T-cell (primary cell): ENCODE results near the gene NT5DC4. TPM values are rescaled to one million over a fixed set of nuclear protein-coding genes. Genes with fewer than 3 reads are reported as not detected.

ENCODE experiments used
- ATAC-seq, 4 experiments: fragments of 200-7000 bp in 3 of 4; fragments of 150-1000 bp in 1 of 4; cut with Tn5 transposase; replicated peaks in 1 of 4; 1 replicate in 3 of 4; 2 replicates in 1 of 4; pipeline ENCODE4 v1.10.0; 2021; ENCODE audit warnings: moderate library complexity in 3 of 4, mild to moderate bottlenecking in 2 of 4, moderate number of reproducible peaks in 1 of 4
- CTCF ChIA-PET, 2 donors: fragments of 300-600 bp; sonication (Branson Sonifier 250); formaldehyde crosslinking; loops; one replicate each; lab custom pipeline; 2022; ENCODE audit warnings: antibody characterized with exemption in 2 of 2; lab: Charles Lee
- POLR2A ChIA-PET, 2 donors: fragments of 300-600 bp; sonication (Branson Sonifier 250); formaldehyde crosslinking; loops; one replicate each; lab custom pipeline; 2022; ENCODE audit warnings: antibody characterized with exemption in 2 of 2; lab: Charles Lee
- DNase-seq, 35 experiments: peaks; one replicate each; pipeline versions ENCODE4 v3.0.0 to v3.0.0-alpha.2; 2013 to 2023
- H3K27ac ChIP-seq: one replicate; pipeline ENCODE4 v1.5.1; 2013; ENCODE audit warnings: low read length
- H3K27me3 ChIP-seq, 2 experiments: replicated peaks in 1 of 2; 1 replicate in 1 of 2; 2 replicates in 1 of 2; pipeline versions ENCODE4 v1.6.1 to v1.7.0; 2013; ENCODE audit warnings: low read length in 1 of 2, mixed read lengths in 1 of 2; ENCODE audit not compliant: control insufficient read depth in 2 of 2, insufficient read depth in 2 of 2; ENCODE audit errors: extremely low read depth in 1 of 2
- H3K36me3 ChIP-seq, 2 donors: 1 replicate in 1 of 2; 2 replicates in 1 of 2; pipeline versions ENCODE4 v1.6.1 to v1.7.0; 2013; ENCODE audit warnings: low read length in 1 of 2; ENCODE audit not compliant: control insufficient read depth in 2 of 2, insufficient read depth in 1 of 2; ENCODE audit errors: extremely low read depth in 1 of 2
- H3K4me1 ChIP-seq, 2 experiments: 1 replicate in 1 of 2; 2 replicates in 1 of 2; pipeline versions ENCODE4 v1.6.1 to v1.7.0; 2013; ENCODE audit warnings: low read length in 2 of 2, mixed read lengths in 1 of 2; ENCODE audit not compliant: insufficient read depth in 2 of 2, control insufficient read depth in 1 of 2; ENCODE audit errors: extremely low read depth in 1 of 2
- H3K4me3 ChIP-seq, 2 donors: 1 replicate in 1 of 2; 2 replicates in 1 of 2; pipeline versions ENCODE4 v1.5.1 to v1.7.0; 2013; ENCODE audit warnings: mild to moderate bottlenecking in 2 of 2, low read length in 1 of 2, moderate library complexity in 1 of 2; ENCODE audit not compliant: control insufficient read depth in 1 of 2; ENCODE audit errors: extremely low read depth in 1 of 2
- H3K9me3 ChIP-seq: 2 replicates; pipeline ENCODE4 v1.7.0; 2013
- H3K27ac Mint-ChIP-seq, 2 donors: one replicate each; pipeline ENCODE4 v1.8.0; 2020 to 2021; ENCODE audit warnings: mild to moderate bottlenecking in 2 of 2, mixed read lengths in 2 of 2
- H3K27me3 Mint-ChIP-seq, 2 donors: one replicate each; pipeline ENCODE4 v1.8.0; 2021 to 2022; ENCODE audit warnings: mixed read lengths in 2 of 2
- H3K36me3 Mint-ChIP-seq: one replicate; pipeline ENCODE4 v1.8.0; 2021; ENCODE audit warnings: mixed read lengths
- H3K4me1 Mint-ChIP-seq, 3 donors: one replicate each; pipeline ENCODE4 v1.8.0; 2020 to 2022; ENCODE audit warnings: mixed read lengths in 3 of 3, mild to moderate bottlenecking in 1 of 3
- H3K4me3 Mint-ChIP-seq, 3 donors: one replicate each; pipeline ENCODE4 v1.8.0; 2020 to 2022; ENCODE audit warnings: mild to moderate bottlenecking in 3 of 3, mixed read lengths in 3 of 3, moderate library complexity in 3 of 3
- H3K9me3 Mint-ChIP-seq, 3 donors: one replicate each; pipeline ENCODE4 v1.8.0; 2020 to 2022; ENCODE audit warnings: mixed read lengths in 3 of 3
- WGBS: methylation state at CpG from one replicate; pipeline ENCODE4 v1.1.5; 2013; ENCODE audit warnings: missing lambda C conversion rate; ENCODE audit not compliant: insufficient coverage; 5-methylcytosine and 5-hydroxymethylcytosine counted together
- total RNA-seq, 35 experiments: library from RNA in 6 of 35; stranded (reverse) in 6 of 35; fragments of 120-200 nt in 1 of 35; gene quantifications; one replicate each; pipeline versions ENCODE4 v1.2.1 to v1.2.4 and lab custom pipeline; 2013 to 2026

NT5DC4 gene
- total RNA-seq, 5 donors from 2014 or later (not counting 1 experiment from before 2014, with no cell fraction given): not detected

DNA sequence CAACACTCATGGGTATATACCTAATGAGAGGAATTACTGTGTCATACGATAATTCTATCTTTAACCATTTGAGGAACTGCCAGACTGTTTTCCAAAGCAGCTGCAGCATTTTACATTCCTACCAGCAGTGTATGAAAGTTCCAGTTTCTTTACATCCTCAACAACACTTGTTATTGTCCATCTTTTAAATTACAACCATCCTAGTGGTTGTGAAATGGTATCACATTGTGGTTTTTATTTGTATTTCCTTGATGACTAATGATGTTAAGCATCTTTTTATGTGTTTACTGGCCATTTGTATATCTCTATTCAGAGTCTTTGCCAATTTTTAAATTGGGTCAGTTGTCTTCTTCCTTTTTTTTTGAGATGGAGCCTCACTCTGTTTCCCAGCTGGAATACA lies 47.6 kb downstream of the NT5DC4 start:
- no peaks in the 10 kb centered on the region for H3K36me3 ChIP-seq
- H3K9me3 ChIP-seq: no peaks in the 10 kb centered on the region
- peaks cover 0 to 2% of the 10 kb centered on the region in 2 donors for H3K27me3 Mint-ChIP-seq
- peaks cover 9 to 16% of the 10 kb centered on the region in 2 experiments for H3K4me1 ChIP-seq
- H3K27me3 ChIP-seq: no peaks in the 10 kb centered on the region
- no peak for ATAC-seq
- no peak overlapping the region for H3K4me3 ChIP-seq
- H3K9me3 Mint-ChIP-seq: no peaks in the 10 kb centered on the region
- no peak for DNase-seq
- H3K36me3 Mint-ChIP-seq: no peaks in the 10 kb centered on the region
- no CpG with 5 or more reads among the region's 1 CpG for WGBS
- H3K4me1 Mint-ChIP-seq: peaks cover 24 to 37% (median 31%) of the 10 kb centered on the region in 3 donors
- POLR2A ChIA-PET: interaction anchor here in 1 of 2 donors (0.6 kb wide), 1 partner anchor 335 kb away, joined by 3 read pairs; no protein-coding TSS in a partner anchor
- H3K27ac Mint-ChIP-seq: peak overlapping the region; percentile 16 to 95
- peak overlapping the region; percentile 65 for H3K27ac ChIP-seq
- CTCF ChIA-PET: interaction anchor here in 1 of 2 donors (1.5 kb wide), 1 partner anchor 19 kb away, joined by 13 read pairs; no protein-coding TSS in a partner anchor
- peak overlapping the region in 2 of 3 donors; percentile 25 to 79 for H3K4me3 Mint-ChIP-seq

DNA sequence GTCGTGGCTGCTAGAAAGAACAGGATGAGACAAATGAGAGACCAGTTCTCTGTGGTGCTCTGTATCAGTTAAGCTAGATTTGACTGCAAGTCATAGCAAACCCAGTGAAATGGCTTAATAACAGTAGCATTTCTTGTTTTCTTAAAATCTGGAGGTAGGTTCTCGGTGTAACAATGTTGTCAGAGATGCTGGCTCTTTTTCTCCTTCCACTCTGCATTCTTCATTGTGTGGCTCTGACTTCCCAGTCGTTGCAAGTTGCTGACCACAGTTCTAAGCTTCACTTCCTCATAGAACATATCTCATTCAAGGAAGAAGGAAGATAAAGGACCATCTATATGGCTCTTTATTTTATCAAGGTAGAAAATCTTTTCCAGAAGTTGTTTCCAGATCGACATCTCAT lies 51.5 kb downstream of the NT5DC4 start:
- ATAC-seq (no peak), DNase-seq (no peak)
- Histone ChIP-seq H3K36me3 (no peaks in the 10 kb centered on the region), H3K27me3 (no peaks in the 10 kb centered on the region), H3K4me3 (no peak overlapping the region), H3K27ac (no peak overlapping the region), H3K4me1 (peaks cover 3 to 5% of the 10 kb centered on the region in 2 experiments), H3K9me3 (no peaks in the 10 kb centered on the region)
- WGBS: 38% methylated on average over 1 of the region's 4 CpGs
- no peak overlapping the region for H3K4me3 Mint-ChIP-seq
- no peak overlapping the region for H3K27ac Mint-ChIP-seq
- H3K4me1 Mint-ChIP-seq: peaks cover 7 to 26% (median 17%) of the 10 kb centered on the region in 3 donors
- peaks cover 0 to 6% (median 0%) of the 10 kb centered on the region in 3 donors for H3K9me3 Mint-ChIP-seq
- no peaks in the 10 kb centered on the region for H3K36me3 Mint-ChIP-seq
- ChIA-PET CTCF (no interaction called here), POLR2A (no interaction called here)
- H3K27me3 Mint-ChIP-seq: peaks cover 6% of the 10 kb centered on the region in 2 donors

DNA sequence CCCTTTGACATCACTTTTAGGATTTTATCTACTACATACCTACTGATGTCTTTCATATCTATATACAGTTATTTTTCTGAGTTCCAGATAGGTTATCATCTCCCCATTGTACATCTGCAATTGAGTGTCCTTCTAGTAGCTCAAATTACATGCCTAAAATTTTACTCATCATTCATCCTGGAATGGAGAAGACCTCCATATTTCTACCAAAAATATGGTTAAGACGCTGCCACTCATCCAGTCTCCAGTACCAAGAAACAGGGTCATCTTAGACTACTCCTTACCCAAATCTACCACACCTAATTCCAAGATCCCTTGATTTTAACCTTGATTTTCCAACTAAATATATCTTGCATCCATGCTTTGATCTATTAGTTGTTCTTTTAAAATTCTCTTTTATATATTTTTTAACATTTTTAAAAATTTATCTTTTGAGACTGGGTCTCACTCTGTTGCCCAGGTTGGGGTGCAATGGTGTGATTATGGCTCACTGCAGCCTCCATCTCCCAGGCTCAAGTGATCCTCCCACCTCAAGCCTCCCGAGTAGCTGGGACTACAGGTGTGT lies 52.2 kb downstream of the NT5DC4 start:
- peaks cover 0 to 6% (median 0%) of the 10 kb centered on the region in 3 donors for H3K9me3 Mint-ChIP-seq
- H3K4me1 ChIP-seq: peaks cover 3 to 10% of the 10 kb centered on the region in 2 experiments
- WGBS: 38% methylated on average over 1 of the region's 2 CpGs
- H3K36me3 Mint-ChIP-seq: no peaks in the 10 kb centered on the region
- H3K4me3 ChIP-seq: no peak overlapping the region
- ATAC-seq (no peak), DNase-seq (no peak)
- H3K4me1 Mint-ChIP-seq: peaks cover 12 to 25% (median 16%) of the 10 kb centered on the region in 3 donors
- H3K4me3 Mint-ChIP-seq: no peak overlapping the region
- peaks cover 8 to 11% of the 10 kb centered on the region in 2 donors for H3K27me3 Mint-ChIP-seq
- H3K27ac Mint-ChIP-seq: no peak overlapping the region
- H3K27ac ChIP-seq: no peak overlapping the region
- ChIA-PET CTCF (no interaction called here), POLR2A (no interaction called here)
- H3K27me3 ChIP-seq: no peaks in the 10 kb centered on the region
- H3K36me3 ChIP-seq: no peaks in the 10 kb centered on the region
- H3K9me3 ChIP-seq: no peaks in the 10 kb centered on the region

DNA sequence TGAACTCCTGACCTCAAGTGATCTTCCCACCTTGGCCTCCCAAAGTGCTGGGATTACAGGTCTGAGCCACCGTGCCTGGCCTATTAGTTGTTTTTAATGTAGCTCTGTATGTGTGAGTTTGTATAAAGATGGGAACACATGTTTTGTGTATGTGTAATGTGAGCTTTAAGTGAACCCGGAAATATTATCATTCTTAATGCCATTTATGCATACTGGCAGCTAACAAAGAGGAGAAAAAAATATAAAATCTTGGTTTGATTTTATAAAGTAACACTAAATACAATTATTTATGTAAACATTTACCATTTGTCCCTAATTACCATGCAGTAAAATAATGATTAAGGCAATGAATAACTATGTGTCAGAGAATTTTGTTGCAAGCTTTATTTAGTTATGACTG lies 52.7 kb downstream of the NT5DC4 start:
- DNase-seq (no peak), ATAC-seq (no peak)
- no CpG with 5 or more reads among the region's 2 CpGs for WGBS
- Histone ChIP-seq H3K27me3 (no peaks in the 10 kb centered on the region), H3K36me3 (no peaks in the 10 kb centered on the region), H3K4me3 (no peak overlapping the region), H3K4me1 (peaks cover 3 to 10% of the 10 kb centered on the region in 2 experiments), H3K9me3 (no peaks in the 10 kb centered on the region), H3K27ac (no peak overlapping the region)
- ChIA-PET POLR2A (no interaction called here), CTCF (no interaction called here)
- peaks cover 8 to 11% of the 10 kb centered on the region in 2 donors for H3K27me3 Mint-ChIP-seq
- H3K9me3 Mint-ChIP-seq: peaks cover 0 to 6% (median 0%) of the 10 kb centered on the region in 3 donors
- H3K36me3 Mint-ChIP-seq: no peaks in the 10 kb centered on the region
- peaks cover 11 to 19% (median 12%) of the 10 kb centered on the region in 3 donors for H3K4me1 Mint-ChIP-seq
- no peak overlapping the region for H3K27ac Mint-ChIP-seq
- no peak overlapping the region for H3K4me3 Mint-ChIP-seq

DNA sequence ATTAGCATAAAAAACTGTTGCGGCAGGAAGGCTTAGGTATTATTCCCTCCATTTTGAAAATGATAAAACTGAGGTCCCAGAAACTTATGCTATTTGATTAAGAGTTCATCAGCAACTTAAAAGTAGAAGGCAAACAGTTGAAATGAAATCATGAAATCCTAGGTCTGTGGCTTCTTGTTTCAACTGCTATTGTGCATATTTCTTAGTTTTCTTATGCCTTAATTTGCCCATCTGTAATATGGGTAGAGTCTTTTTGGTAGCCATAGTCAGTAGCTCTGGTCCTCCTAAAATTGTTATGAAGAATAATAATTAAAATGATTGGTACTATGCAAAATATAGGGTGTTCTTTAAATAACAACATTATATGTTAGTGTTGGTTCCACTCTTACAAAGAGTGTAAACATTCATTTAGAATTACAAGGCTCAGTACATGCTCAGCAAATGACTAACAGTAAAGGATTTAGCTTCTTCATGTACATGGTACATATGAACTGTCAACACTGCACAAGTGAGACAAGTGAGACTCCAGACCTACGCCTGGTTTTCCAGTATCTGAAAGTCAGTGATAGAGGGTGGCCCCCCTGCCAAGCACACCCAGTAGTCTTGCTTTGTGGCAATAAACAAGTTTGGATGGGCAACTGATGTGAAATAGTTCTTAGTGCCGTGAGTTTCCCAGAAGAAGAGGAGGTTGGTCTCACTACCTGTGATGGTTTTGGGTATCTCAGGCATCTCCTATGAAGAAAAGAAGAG lies 53.9 kb downstream of the NT5DC4 start:
- H3K36me3 ChIP-seq: no peaks in the 10 kb centered on the region
- H3K27ac ChIP-seq: no peak overlapping the region
- DNase-seq (no peak), ATAC-seq (no peak)
- Mint-ChIP-seq H3K27me3 (peaks cover 15 to 19% of the 10 kb centered on the region in 2 donors), H3K36me3 (no peaks in the 10 kb centered on the region), H3K9me3 (peaks cover 0 to 6% (median 0%) of the 10 kb centered on the region in 3 donors), H3K4me1 (peaks cover 11 to 14% (median 12%) of the 10 kb centered on the region in 3 donors), H3K27ac (no peak overlapping the region), H3K4me3 (no peak overlapping the region)
- POLR2A ChIA-PET: no interaction called here
- CTCF ChIA-PET: no interaction called here
- H3K4me3 ChIP-seq: no peak overlapping the region
- H3K4me1 ChIP-seq: peaks cover 3 to 10% of the 10 kb centered on the region in 2 experiments
- H3K27me3 ChIP-seq: no peaks in the 10 kb centered on the region
- no peaks in the 10 kb centered on the region for H3K9me3 ChIP-seq
- 100% methylated on average over 2 of the region's 3 CpGs for WGBS

DNA sequence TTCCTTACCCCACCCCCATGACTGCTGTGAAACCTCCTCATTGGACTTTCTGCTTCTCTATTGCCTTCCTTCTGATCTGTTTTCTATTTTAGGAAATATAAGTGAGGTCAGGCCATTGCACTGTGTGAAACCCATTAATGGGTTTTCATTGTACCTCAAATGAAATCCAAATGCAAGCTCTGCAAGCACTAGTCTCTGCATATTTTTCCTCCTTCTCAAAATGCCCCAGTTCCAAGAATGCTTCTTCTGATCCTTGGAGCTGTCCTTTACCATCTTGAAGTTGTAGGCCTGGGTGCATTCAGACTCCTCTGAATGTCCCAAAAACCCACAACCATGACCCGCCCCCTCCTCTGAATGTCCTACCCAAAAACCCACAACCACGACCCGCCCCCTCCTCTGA lies 55.3 kb downstream of the NT5DC4 start:
- H3K9me3 Mint-ChIP-seq: peaks cover 0 to 6% (median 0%) of the 10 kb centered on the region in 3 donors
- no CpG with 5 or more reads among the region's 3 CpGs for WGBS
- Histone ChIP-seq H3K36me3 (no peaks in the 10 kb centered on the region), H3K27ac (no peak overlapping the region), H3K4me3 (no peak overlapping the region), H3K9me3 (no peaks in the 10 kb centered on the region), H3K27me3 (no peaks in the 10 kb centered on the region), H3K4me1 (peaks cover 3 to 10% of the 10 kb centered on the region in 2 experiments)
- ATAC-seq: no peak
- no peak for DNase-seq
- peak overlapping the region in 1 of 2 donors; percentile 18 for H3K27ac Mint-ChIP-seq
- no peaks in the 10 kb centered on the region for H3K36me3 Mint-ChIP-seq
- H3K27me3 Mint-ChIP-seq: peaks cover 13 to 19% of the 10 kb centered on the region in 2 donors
- POLR2A ChIA-PET: interaction anchor here in 1 of 2 donors (0.6 kb wide), 1 partner anchor 23 kb away, joined by 8 read pairs; no protein-coding TSS in a partner anchor
- H3K4me1 Mint-ChIP-seq: peaks cover 11 to 14% (median 12%) of the 10 kb centered on the region in 3 donors
- H3K4me3 Mint-ChIP-seq: no peak overlapping the region
- CTCF ChIA-PET: no interaction called here
